RWPE1 (cell line): ENCODE data around the gene RIMBP2.

Source experiments
- CTCF ChIA-PET: fragments of 350-600 bp; sonication (Branson Sonifier 250); formaldehyde crosslinking; extraction: SDS; loops from one replicate; lab custom pipeline; 2021; lab: Yijun Ruan, JAX
- POLR2A ChIA-PET: fragments of 400-600 bp; formaldehyde crosslinking; extraction: SDS; loops from one replicate; lab custom pipeline; 2020; ENCODE audit warnings: antibody characterized with exemption; ENCODE audit not compliant: low non-redundant PET; lab: Yijun Ruan, JAX
- DNase-seq: peaks from one replicate; pipeline ENCODE4 v3.0.0; 2012; ENCODE audit warnings: low spot score
- H3K27ac ChIP-seq: fragments of 450-650 bp; 2 replicates; pipeline ENCODE4 v1.5.1; 2017
- TF ChIP-seq, protein P1 (sequence below): fragments of 450-650 bp; conservative IDR thresholded peaks from 2 replicates; pipeline ENCODE4 v1.5.1; 2017; ENCODE audit warnings: low read depth, mild to moderate bottlenecking

RIMBP2 gene

GRCh38 chr12:130702966-130703732 lies 12.9 kb downstream of the RIMBP2 start:
- no peak for DNase-seq
- ChIA-PET POLR2A (no interaction called here), CTCF (no interaction called here)
- no peak overlapping the region for H3K27ac ChIP-seq
- TF ChIP-seq, protein P1, sequence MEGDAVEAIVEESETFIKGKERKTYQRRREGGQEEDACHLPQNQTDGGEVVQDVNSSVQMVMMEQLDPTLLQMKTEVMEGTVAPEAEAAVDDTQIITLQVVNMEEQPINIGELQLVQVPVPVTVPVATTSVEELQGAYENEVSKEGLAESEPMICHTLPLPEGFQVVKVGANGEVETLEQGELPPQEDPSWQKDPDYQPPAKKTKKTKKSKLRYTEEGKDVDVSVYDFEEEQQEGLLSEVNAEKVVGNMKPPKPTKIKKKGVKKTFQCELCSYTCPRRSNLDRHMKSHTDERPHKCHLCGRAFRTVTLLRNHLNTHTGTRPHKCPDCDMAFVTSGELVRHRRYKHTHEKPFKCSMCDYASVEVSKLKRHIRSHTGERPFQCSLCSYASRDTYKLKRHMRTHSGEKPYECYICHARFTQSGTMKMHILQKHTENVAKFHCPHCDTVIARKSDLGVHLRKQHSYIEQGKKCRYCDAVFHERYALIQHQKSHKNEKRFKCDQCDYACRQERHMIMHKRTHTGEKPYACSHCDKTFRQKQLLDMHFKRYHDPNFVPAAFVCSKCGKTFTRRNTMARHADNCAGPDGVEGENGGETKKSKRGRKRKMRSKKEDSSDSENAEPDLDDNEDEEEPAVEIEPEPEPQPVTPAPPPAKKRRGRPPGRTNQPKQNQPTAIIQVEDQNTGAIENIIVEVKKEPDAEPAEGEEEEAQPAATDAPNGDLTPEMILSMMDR = no peak

GRCh38 chr12:130701402-130701744 lies 14.7 kb downstream of the RIMBP2 start:
- no peak for DNase-seq
- TF ChIP-seq, protein P1 = no peak
- H3K27ac ChIP-seq = no peak overlapping the region
- ChIA-PET POLR2A (no interaction called here), CTCF (no interaction called here)

GRCh38 chr12:130700492-130701401 lies 15.4 kb downstream of the RIMBP2 start:
- TF ChIP-seq, protein P1 = no peak
- POLR2A ChIA-PET = no interaction called here
- CTCF ChIA-PET = no interaction called here

DNA sequence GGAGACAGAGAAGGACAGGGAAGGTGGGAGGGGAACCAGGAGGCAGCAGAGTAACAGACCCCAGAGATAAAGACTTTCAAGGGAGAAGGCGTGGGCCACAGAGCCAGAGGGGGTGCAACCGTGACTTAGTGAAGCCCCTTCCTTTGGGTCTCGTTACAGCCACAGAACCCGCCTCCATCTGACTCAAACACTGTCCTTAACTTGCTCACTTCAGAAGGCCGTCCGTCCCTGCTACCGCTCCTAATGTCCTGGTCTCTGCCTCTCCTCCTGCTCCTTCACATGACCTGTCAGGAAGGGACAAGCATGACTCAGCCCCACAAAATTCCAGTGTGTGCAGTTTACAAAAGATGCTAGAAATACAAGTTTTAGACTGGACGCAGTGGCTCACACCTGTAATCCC lies 18.0 kb downstream of the RIMBP2 start:
- no peak overlapping the region for H3K27ac ChIP-seq
- no peak for DNase-seq
- TF ChIP-seq, protein P1 = no peak
- ChIA-PET POLR2A (no interaction called here), CTCF (no interaction called here)

More at GRCh38 chr12:130700492-130701401, 15.4 kb downstream of the RIMBP2 start:
- H3K27ac ChIP-seq = no peak overlapping the region
- DNase-seq = no peak

GRCh38 chr12:130696379-130697100 lies 19.6 kb downstream of the RIMBP2 start:
- POLR2A ChIA-PET = no interaction called here
- H3K27ac ChIP-seq = no peak overlapping the region
- TF ChIP-seq, protein P1 = no peak
- CTCF ChIA-PET = no interaction called here
- no peak for DNase-seq

DNA sequence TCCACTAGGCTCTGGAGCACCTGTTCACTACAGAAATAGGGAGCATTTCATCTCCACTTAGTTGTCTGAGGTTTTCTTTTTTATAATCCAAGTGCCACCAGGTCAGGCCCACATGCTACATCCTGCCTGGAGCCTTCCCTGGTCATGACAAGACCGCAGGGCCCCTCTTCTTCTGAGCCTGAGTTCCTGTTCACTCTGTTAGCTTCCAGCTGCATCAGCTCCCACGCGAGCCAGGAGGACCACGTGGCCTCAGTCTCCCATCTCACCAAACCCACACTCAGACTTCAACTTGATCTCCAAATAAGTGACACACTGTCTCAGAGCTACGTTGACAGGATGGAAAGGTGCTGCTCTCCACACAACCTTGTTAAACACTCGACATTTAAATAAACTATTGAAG lies 21.0 kb downstream of the RIMBP2 start:
- no peak for DNase-seq
- POLR2A ChIA-PET = no interaction called here

More for the DNA sequence above, 21.0 kb downstream of the RIMBP2 start:
- H3K27ac ChIP-seq = no peak overlapping the region
- TF ChIP-seq, protein P1 = no peak
- CTCF ChIA-PET = no interaction called here
